B cell (primary cell): ENCODE results near the gene ASTN2. TPM values are rescaled to one million over a fixed set of nuclear protein-coding genes. Genes with fewer than 3 reads are reported as not detected.

Source experiments
- ATAC-seq: fragments of 200-7000 bp; cut with Tn5 transposase; one replicate; pipeline ENCODE4 v1.10.0; 2021; ENCODE audit warnings: low read depth, mild to moderate bottlenecking, moderate number of reproducible peaks, moderate library complexity
- CTCF ChIA-PET: fragments of 350-600 bp; sonication (Branson Sonifier 250); formaldehyde crosslinking; loops from one replicate; lab custom pipeline; 2021; ENCODE audit warnings: antibody characterized with exemption, inconsistent platforms; lab: Charles Lee
- POLR2A ChIA-PET: fragments of 350-600 bp; sonication (Branson Sonifier 250); formaldehyde crosslinking; loops from one replicate; lab custom pipeline; 2021; ENCODE audit warnings: antibody characterized with exemption; lab: Charles Lee
- DNase-seq: peaks from one replicate; pipeline ENCODE4 v3.0.0; 2013
- H2AFZ ChIP-seq: 2 replicates; pipeline ENCODE4 v1.6.1; 2012; ENCODE audit warnings: mild to moderate bottlenecking, low read depth, low read length; ENCODE audit not compliant: insufficient read depth, poor library complexity, severe bottlenecking
- H3K27ac ChIP-seq, 2 donors: 1 replicate in 1 of 2; 2 replicates in 1 of 2; pipeline ENCODE4 v1.5.1; 2012 to 2013; ENCODE audit warnings: low read length in 2 of 2, mild to moderate bottlenecking in 2 of 2, moderate library complexity in 1 of 2
- H3K27me3 ChIP-seq, 4 experiments: fragments of 200-600 bp in 1 of 4; sonication (generic) in 1 of 4; replicated peaks in 1 of 4; 1 replicate in 2 of 4; 2 replicates in 2 of 4; pipeline versions ENCODE4 v1.6.1 to v1.7.0; 2013 to 2016; ENCODE audit warnings: low read length in 3 of 4, mild to moderate bottlenecking in 2 of 4, mixed read lengths in 1 of 4, moderate library complexity in 1 of 4; ENCODE audit not compliant: insufficient read depth in 4 of 4, control insufficient read depth in 3 of 4; ENCODE audit errors: control extremely low read depth in 1 of 4
- H3K36me3 ChIP-seq, 2 experiments: replicated peaks in 1 of 2; 1 replicate in 1 of 2; 2 replicates in 1 of 2; pipeline versions ENCODE4 v1.6.1 to v1.7.1; 2013; ENCODE audit warnings: low read length in 1 of 2; ENCODE audit not compliant: insufficient read depth in 2 of 2, control insufficient read depth in 1 of 2; ENCODE audit errors: control extremely low read depth in 1 of 2, extremely low read depth in 1 of 2
- H3K4me1 ChIP-seq, 2 donors: fragments of 200-600 bp in 1 of 2; sonication (generic) in 1 of 2; 1 replicate in 1 of 2; 2 replicates in 1 of 2; pipeline versions ENCODE4 v1.5.1 to v1.6.1; 2013 to 2017; ENCODE audit warnings: low read length in 2 of 2; ENCODE audit not compliant: control insufficient read depth in 2 of 2, insufficient read depth in 2 of 2
- H3K4me2 ChIP-seq: replicated peaks from 2 replicates; pipeline ENCODE3; 2012; ENCODE audit warnings: mild to moderate bottlenecking, low read depth, low read length; ENCODE audit not compliant: poor library complexity, severe bottlenecking
- H3K4me3 ChIP-seq, 5 experiments: fragments of 200-600 bp in 1 of 5; sonication (generic) in 1 of 5; 1 replicate in 3 of 5; 2 replicates in 2 of 5; pipeline versions ENCODE4 v1.5.1 to v1.7.0; 2011 to 2016; ENCODE audit warnings: low read length in 4 of 5, mild to moderate bottlenecking in 4 of 5, low read depth in 2 of 5, control low read depth in 1 of 5, moderate library complexity in 1 of 5; ENCODE audit not compliant: insufficient read depth in 1 of 5; ENCODE audit errors: control extremely low read depth in 1 of 5, extremely low read depth in 1 of 5
- H3K79me2 ChIP-seq: fragments of 200-600 bp; sonication (generic); one replicate; pipeline ENCODE4 v1.6.0; 2016; ENCODE audit warnings: low read length; ENCODE audit not compliant: control insufficient read depth, insufficient read depth
- H3K9ac ChIP-seq: fragments of 200-600 bp; sonication (generic); 2 replicates; pipeline ENCODE4 v1.6.1; 2017; ENCODE audit warnings: mild to moderate bottlenecking, low read length, moderate library complexity
- H3K9me3 ChIP-seq, 3 donors: one replicate each; pipeline versions ENCODE4 v1.6.1 to v1.7.1; 2013; ENCODE audit warnings: low read length in 2 of 3; ENCODE audit not compliant: control insufficient read depth in 2 of 3, insufficient read depth in 1 of 3; ENCODE audit errors: control extremely low read depth in 1 of 3
- H4K20me1 ChIP-seq: 2 replicates; pipeline ENCODE4 v1.6.0; 2012; ENCODE audit warnings: mild to moderate bottlenecking, low read length; ENCODE audit not compliant: insufficient read depth, control insufficient read depth, poor library complexity, severe bottlenecking
- H3K27ac Mint-ChIP-seq: one replicate; pipeline ENCODE4 v1.8.0; 2021; ENCODE audit warnings: mixed read lengths
- H3K27me3 Mint-ChIP-seq: one replicate; pipeline ENCODE4 v1.8.0; 2021; ENCODE audit warnings: mixed read lengths
- H3K4me1 Mint-ChIP-seq: one replicate; pipeline ENCODE4 v1.8.0; 2021; ENCODE audit warnings: mixed read lengths
- H3K4me3 Mint-ChIP-seq: one replicate; pipeline ENCODE4 v1.8.0; 2021; ENCODE audit warnings: mixed read lengths
- H3K9me3 Mint-ChIP-seq: one replicate; pipeline ENCODE4 v1.8.0; 2022; ENCODE audit warnings: mixed read lengths; ENCODE audit not compliant: insufficient read depth
- EZH2 ChIP-seq: IDR thresholded peaks from 2 replicates; pipeline ENCODE4 v1.6.1; 2012; ENCODE audit warnings: borderline replicate concordance, low read depth, mild to moderate bottlenecking, moderate library complexity, low read length; ENCODE audit not compliant: insufficient read depth, poor library complexity, severe bottlenecking
- WGBS: methylation state at CpG from one replicate; pipeline ENCODE4 v1.1.5; 2013; ENCODE audit warnings: missing lambda C conversion rate; ENCODE audit not compliant: insufficient coverage; 5-methylcytosine and 5-hydroxymethylcytosine counted together
- intact Hi-C: fragments of 100-400 bp; cut with micrococcal nuclease; formaldehyde crosslinking; loops from one replicate; pipeline ENCODE4 v1.10.0; 2022
- polyA plus RNA-seq: library from polyadenylated mRNA; depleted of rRNA; stranded (reverse); fragments of >200 nt; gene quantifications from 2 replicates; pipeline ENCODE4 v1.2.3, GENCODE V29; 2012
- total RNA-seq, 2 donors: library from RNA; stranded (reverse); fragments of 120-200 nt in 1 of 2; gene quantifications; 1 replicate in 1 of 2; 2 replicates in 1 of 2; pipeline versions ENCODE4 v1.2.3 to v1.2.4, GENCODE V29; 2013 to 2022
- TF ChIP-seq, protein P1 (sequence below): fragments of 200-600 bp; IDR thresholded peaks from one replicate; pipeline ENCODE4 v1.8.0; 2022; ENCODE audit warnings: antibody characterized with exemption, mild to moderate bottlenecking

The ASTN2 gene
- total and polyA plus RNA-seq, 2 donors (not counting 1 experiment from before 2014, with no cell fraction given): 1.2 to 3.6 TPM

DNA sequence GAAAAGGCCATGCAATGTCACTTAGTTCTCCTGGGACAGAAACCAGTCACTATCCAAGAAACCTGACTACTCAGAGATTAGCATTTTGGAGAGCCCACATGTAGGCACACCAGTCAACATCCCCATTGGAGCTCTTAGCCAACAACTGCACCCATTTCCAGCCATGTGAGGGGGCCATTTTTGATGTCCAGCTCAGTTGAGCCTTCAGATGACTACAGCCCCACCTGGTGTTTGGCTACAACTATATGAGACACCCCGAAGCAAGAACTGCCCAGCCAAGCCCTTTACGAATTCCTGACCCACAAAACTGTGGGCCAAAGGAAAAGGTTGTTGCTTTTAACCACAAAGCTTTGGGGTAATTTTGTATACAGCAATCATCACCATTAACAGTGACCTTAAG, 300.1 kb downstream of the ASTN2 start:
- no CpG with 5 or more reads among the region's 2 CpGs for WGBS
- no peaks in the 10 kb centered on the region for H3K27me3 Mint-ChIP-seq
- POLR2A ChIA-PET: no interaction called here

DNA sequence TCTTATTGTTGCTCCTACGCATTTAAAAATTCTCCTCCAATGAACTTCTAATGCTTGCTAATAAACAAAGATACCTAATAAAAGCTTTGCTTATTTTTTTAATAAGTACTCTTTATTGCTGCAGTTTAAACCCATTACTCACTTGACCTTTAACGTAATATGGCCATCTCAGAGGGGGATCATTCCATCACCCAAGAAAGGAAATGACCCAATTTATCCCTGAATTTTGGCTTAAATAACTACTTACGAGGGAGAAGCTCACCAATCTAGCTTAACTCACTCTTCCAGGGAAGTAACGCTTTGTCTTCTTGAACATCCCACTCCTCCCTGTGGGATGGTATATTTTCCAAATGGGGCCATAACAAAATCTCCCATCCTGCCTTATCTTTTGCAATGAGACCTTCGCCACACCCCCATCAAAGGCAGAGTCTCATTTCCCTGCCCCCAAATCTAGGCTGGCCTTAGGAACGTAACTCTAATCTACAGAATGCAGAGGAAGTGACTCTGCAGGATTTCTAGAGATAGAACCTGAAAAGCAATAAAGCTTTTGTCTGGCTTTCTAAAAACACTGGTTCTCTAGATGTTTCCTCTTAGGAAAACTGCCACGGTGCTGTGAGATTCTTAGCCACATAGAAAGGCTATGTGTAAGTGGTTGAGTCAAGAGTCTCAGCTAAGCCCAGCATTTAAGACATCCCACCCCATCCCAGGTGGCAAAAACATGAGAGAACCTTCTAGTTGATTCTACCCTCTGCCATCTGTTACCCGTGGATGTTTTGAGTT, 310.0 kb downstream of the ASTN2 start:
- H3K4me1 ChIP-seq: no peaks in the 10 kb centered on the region
- POLR2A ChIA-PET: no interaction called here
- no peak overlapping the region for H3K4me2 ChIP-seq
- H2AFZ ChIP-seq: no peak overlapping the region
- H3K27ac Mint-ChIP-seq: no peak overlapping the region
- no peak overlapping the region for H3K4me3 Mint-ChIP-seq
- no peak overlapping the region for H3K4me3 ChIP-seq
- intact Hi-C loops: no loop called here
- no peak overlapping the region for H3K27ac ChIP-seq
- ATAC-seq: no peak
- H3K27me3 ChIP-seq: no peaks in the 10 kb centered on the region
- H3K9me3 Mint-ChIP-seq: no peaks in the 10 kb centered on the region
- no peaks in the 10 kb centered on the region for H3K27me3 Mint-ChIP-seq
- H3K9me3 ChIP-seq: no peaks in the 10 kb centered on the region
- H4K20me1 ChIP-seq: no peaks in the 10 kb centered on the region
- no peaks in the 10 kb centered on the region for H3K79me2 ChIP-seq
- no peak overlapping the region for H3K9ac ChIP-seq
- no peaks in the 10 kb centered on the region for H3K36me3 ChIP-seq
- no peak for TF ChIP-seq EZH2
- TF ChIP-seq, protein P1, sequence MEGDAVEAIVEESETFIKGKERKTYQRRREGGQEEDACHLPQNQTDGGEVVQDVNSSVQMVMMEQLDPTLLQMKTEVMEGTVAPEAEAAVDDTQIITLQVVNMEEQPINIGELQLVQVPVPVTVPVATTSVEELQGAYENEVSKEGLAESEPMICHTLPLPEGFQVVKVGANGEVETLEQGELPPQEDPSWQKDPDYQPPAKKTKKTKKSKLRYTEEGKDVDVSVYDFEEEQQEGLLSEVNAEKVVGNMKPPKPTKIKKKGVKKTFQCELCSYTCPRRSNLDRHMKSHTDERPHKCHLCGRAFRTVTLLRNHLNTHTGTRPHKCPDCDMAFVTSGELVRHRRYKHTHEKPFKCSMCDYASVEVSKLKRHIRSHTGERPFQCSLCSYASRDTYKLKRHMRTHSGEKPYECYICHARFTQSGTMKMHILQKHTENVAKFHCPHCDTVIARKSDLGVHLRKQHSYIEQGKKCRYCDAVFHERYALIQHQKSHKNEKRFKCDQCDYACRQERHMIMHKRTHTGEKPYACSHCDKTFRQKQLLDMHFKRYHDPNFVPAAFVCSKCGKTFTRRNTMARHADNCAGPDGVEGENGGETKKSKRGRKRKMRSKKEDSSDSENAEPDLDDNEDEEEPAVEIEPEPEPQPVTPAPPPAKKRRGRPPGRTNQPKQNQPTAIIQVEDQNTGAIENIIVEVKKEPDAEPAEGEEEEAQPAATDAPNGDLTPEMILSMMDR: no peak
- H3K4me1 Mint-ChIP-seq: no peaks in the 10 kb centered on the region
- CTCF ChIA-PET: no interaction called here
- no peak for DNase-seq
- 100% methylated on average over 1 of the region's 8 CpGs for WGBS

More for the DNA sequence above, 300.1 kb downstream of the ASTN2 start:
- no peak for ATAC-seq
- no peaks in the 10 kb centered on the region for H3K4me1 Mint-ChIP-seq
- CTCF ChIA-PET: no interaction called here
- H3K4me3 Mint-ChIP-seq: no peak overlapping the region
- no peak overlapping the region for H3K27ac ChIP-seq
- DNase-seq: no peak
- TF ChIP-seq EZH2: no peak
- TF ChIP-seq, protein P1: no peak
- no peak overlapping the region for H3K4me3 ChIP-seq
- H3K9me3 Mint-ChIP-seq: no peaks in the 10 kb centered on the region
- H3K27ac Mint-ChIP-seq: no peak overlapping the region
- no peaks in the 10 kb centered on the region for H3K9me3 ChIP-seq
- intact Hi-C loops: no loop called here
- H3K36me3 ChIP-seq: no peaks in the 10 kb centered on the region
- no peaks in the 10 kb centered on the region for H3K79me2 ChIP-seq
- H2AFZ ChIP-seq: no peak overlapping the region
- H4K20me1 ChIP-seq: no peaks in the 10 kb centered on the region
- no peak overlapping the region for H3K4me2 ChIP-seq
- H3K27me3 ChIP-seq: no peaks in the 10 kb centered on the region
- no peaks in the 10 kb centered on the region for H3K4me1 ChIP-seq
- no peak overlapping the region for H3K9ac ChIP-seq
